Common myeloid progenitor, CD34-positive (primary cell): ENCODE data around the gene KATNAL1.

ENCODE experiments used
- CTCF ChIA-PET: fragments of 350-600 bp; sonication (Branson Sonifier 250); formaldehyde crosslinking; loops from one replicate; lab custom pipeline; 2021; ENCODE audit warnings: antibody characterized with exemption; lab: Charles Lee
- POLR2A ChIA-PET: fragments of 350-600 bp; sonication (Branson Sonifier 250); formaldehyde crosslinking; loops from one replicate; lab custom pipeline; 2021; ENCODE audit warnings: antibody characterized with exemption; lab: Charles Lee
- DNase-seq, 3 donors: peaks; one replicate each; pipeline versions ENCODE4 v3.0.0 to v3.0.0-alpha.2; 2013
- H3K27ac ChIP-seq, 2 experiments: 1 replicate in 1 of 2; 2 replicates in 1 of 2; pipeline ENCODE4 v1.7.0; 2013; ENCODE audit warnings: inconsistent platforms in 2 of 2, low read length in 2 of 2, mild to moderate bottlenecking in 2 of 2, low read depth in 1 of 2, moderate library complexity in 1 of 2; ENCODE audit not compliant: severe bottlenecking in 2 of 2, insufficient read depth in 1 of 2, poor library complexity in 1 of 2
- H3K27me3 ChIP-seq, 5 experiments: replicated peaks in 2 of 5; 1 replicate in 3 of 5; 2 replicates in 2 of 5; pipeline versions ENCODE4 v1.6.1 to v1.7.0; 2013; ENCODE audit warnings: low read length in 4 of 5, mild to moderate bottlenecking in 2 of 5, moderate library complexity in 2 of 5, inconsistent platforms in 1 of 5; ENCODE audit not compliant: insufficient read depth in 5 of 5, control insufficient read depth in 4 of 5
- H3K36me3 ChIP-seq, 4 experiments: 1 replicate in 2 of 4; 2 replicates in 2 of 4; pipeline versions ENCODE4 v1.6.1 to v1.7.0; 2013; ENCODE audit warnings: low read length in 3 of 4, control low read depth in 1 of 4, mild to moderate bottlenecking in 1 of 4; ENCODE audit not compliant: control insufficient read depth in 4 of 4, insufficient read depth in 4 of 4
- H3K4me1 ChIP-seq, 4 experiments: 1 replicate in 3 of 4; 2 replicates in 1 of 4; pipeline versions ENCODE4 v1.6.1 to v1.7.1; 2013; ENCODE audit warnings: low read length in 3 of 4, mild to moderate bottlenecking in 3 of 4, control low read depth in 1 of 4, inconsistent platforms in 1 of 4, moderate library complexity in 1 of 4; ENCODE audit not compliant: control insufficient read depth in 4 of 4, insufficient read depth in 4 of 4; ENCODE audit errors: control extremely low read depth in 1 of 4
- H3K4me3 ChIP-seq, 7 experiments: 1 replicate in 4 of 7; 2 replicates in 3 of 7; pipeline versions ENCODE4 v1.5.1 to v1.7.0; 2013; ENCODE audit warnings: mild to moderate bottlenecking in 7 of 7, low read length in 6 of 7, moderate library complexity in 6 of 7, inconsistent platforms in 2 of 7, low read depth in 2 of 7, control low read depth in 1 of 7; ENCODE audit not compliant: insufficient read depth in 4 of 7, control insufficient read depth in 1 of 7; ENCODE audit errors: extremely low read depth in 1 of 7
- H3K9me3 ChIP-seq, 5 experiments: 1 replicate in 4 of 5; 2 replicates in 1 of 5; pipeline versions ENCODE4 v1.6.1 to v1.7.1; 2013; ENCODE audit warnings: low read length in 4 of 5, mild to moderate bottlenecking in 2 of 5, inconsistent platforms in 1 of 5, low read depth in 1 of 5, moderate library complexity in 1 of 5; ENCODE audit not compliant: control insufficient read depth in 4 of 5, insufficient read depth in 2 of 5; ENCODE audit errors: control extremely low read depth in 1 of 5
- WGBS: methylation state at CpG from one replicate; pipeline ENCODE4 v1.1.5; 2013; ENCODE audit not compliant: insufficient coverage; 5-methylcytosine and 5-hydroxymethylcytosine counted together

Gene KATNAL1

GRCh38 chr13:30196025-30196424, 111.3 kb downstream of the KATNAL1 start:
- ChIA-PET POLR2A (no interaction called here), CTCF (no interaction called here)
- H3K36me3 ChIP-seq = peaks cover 0 to 4% (median 1%) of the 10 kb centered on the region in 4 experiments
- DNase-seq = no peak
- no peaks in the 10 kb centered on the region for H3K4me1 ChIP-seq
- no peak overlapping the region for H3K27ac ChIP-seq
- no peak overlapping the region for H3K4me3 ChIP-seq
- no peaks in the 10 kb centered on the region for H3K27me3 ChIP-seq
- 92% methylated on average over 3 of the region's 3 CpGs for WGBS
- H3K9me3 ChIP-seq = no peaks in the 10 kb centered on the region

DNA sequence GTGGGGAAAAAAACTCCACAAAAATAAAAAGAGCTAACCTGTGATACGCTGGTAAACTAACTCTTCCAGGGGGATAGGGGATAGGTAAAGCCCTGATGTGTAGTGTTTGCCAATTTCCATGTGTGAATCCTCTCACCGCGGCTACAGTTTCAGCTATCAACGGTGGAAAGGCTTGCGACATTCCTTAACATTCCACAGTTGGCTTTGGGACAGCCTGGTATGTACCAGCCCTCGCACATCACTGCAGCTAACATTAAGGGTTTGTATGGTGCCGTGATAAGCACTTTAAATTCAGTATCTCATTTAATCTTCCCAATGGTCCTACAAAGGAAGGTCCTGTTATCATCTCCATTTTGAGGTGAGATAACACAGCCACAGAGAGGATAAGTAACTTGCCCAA, 112.4 kb downstream of the KATNAL1 start:
- 93% methylated on average over 5 of the region's 7 CpGs for WGBS

GRCh38 chr13:30193279-30194234, 113.8 kb downstream of the KATNAL1 start:
- no peak overlapping the region for H3K4me3 ChIP-seq
- DNase-seq = no peak
- peaks cover 0 to 2% (median 1%) of the 10 kb centered on the region in 4 experiments for H3K36me3 ChIP-seq
- CTCF ChIA-PET = interaction anchor here (0.6 to 1.5 kb wide), 2 partner anchors 20 to 41 kb away, joined by 3 to 4 read pairs; no protein-coding TSS in a partner anchor
- WGBS = 98% methylated on average over 10 of the region's 11 CpGs
- POLR2A ChIA-PET = no interaction called here
- no peaks in the 10 kb centered on the region for H3K4me1 ChIP-seq
- H3K9me3 ChIP-seq = no peaks in the 10 kb centered on the region
- H3K27ac ChIP-seq = no peak overlapping the region
- no peaks in the 10 kb centered on the region for H3K27me3 ChIP-seq

More for the DNA sequence above, 112.4 kb downstream of the KATNAL1 start:
- Histone ChIP-seq H3K27ac (no peak overlapping the region), H3K9me3 (no peaks in the 10 kb centered on the region), H3K4me1 (no peaks in the 10 kb centered on the region), H3K27me3 (no peaks in the 10 kb centered on the region), H3K4me3 (no peak overlapping the region), H3K36me3 (peaks cover 0 to 2% (median 1%) of the 10 kb centered on the region in 4 experiments)
- DNase-seq = no peak
- CTCF ChIA-PET = interaction anchor here (0.8 to 1.5 kb wide), 2 partner anchors 12 to 62 kb away, joined by 3 read pairs; no protein-coding TSS in a partner anchor
- POLR2A ChIA-PET = no interaction called here

GRCh38 chr13:30192320-30193093, 114.8 kb downstream of the KATNAL1 start:
- 94% methylated on average over 7 of the region's 10 CpGs for WGBS
- no peak overlapping the region for H3K27ac ChIP-seq
- H3K27me3 ChIP-seq = no peaks in the 10 kb centered on the region
- CTCF ChIA-PET = interaction anchor here (0.6 to 1.5 kb wide), 2 partner anchors 19 to 1475 kb away, joined by 3 to 4 read pairs; no protein-coding TSS in a partner anchor
- POLR2A ChIA-PET = no interaction called here
- DNase-seq = no peak
- peaks cover 0 to 2% (median 1%) of the 10 kb centered on the region in 4 experiments for H3K36me3 ChIP-seq
- H3K4me1 ChIP-seq = no peaks in the 10 kb centered on the region
- no peaks in the 10 kb centered on the region for H3K9me3 ChIP-seq
- H3K4me3 ChIP-seq = no peak overlapping the region

DNA sequence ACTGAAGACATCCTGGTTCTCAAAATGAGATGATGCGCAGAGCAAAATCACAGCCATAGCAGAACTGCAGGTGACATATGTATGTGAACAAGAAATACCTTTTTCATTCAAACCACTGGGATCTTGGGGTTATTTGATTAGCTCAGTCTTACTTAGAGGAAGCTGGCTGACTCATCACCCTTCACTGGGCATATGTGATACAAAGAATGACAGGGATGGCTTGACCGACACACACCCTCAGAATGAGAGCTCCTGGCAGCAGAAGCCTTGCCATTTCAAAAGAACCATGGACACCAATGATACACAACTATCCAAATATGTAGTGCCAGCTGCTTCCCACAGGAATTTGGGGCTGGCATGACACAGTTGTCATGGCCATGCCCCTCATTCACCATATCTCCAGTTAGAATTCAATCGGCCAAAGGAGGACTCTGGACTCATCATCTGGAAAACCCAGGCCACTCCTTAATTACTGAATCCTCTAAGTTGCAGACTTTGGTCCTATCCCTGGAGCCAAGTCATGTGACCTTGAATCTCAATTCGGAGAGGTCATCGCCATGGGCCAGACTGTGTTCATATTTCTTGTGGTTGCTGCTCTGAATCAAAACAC, 115.8 kb downstream of the KATNAL1 start:
- ChIA-PET POLR2A (no interaction called here), CTCF (interaction anchor here (0.6 to 1.5 kb wide), 2 partner anchors 18 to 1474 kb away, joined by 3 to 4 read pairs; no protein-coding TSS in a partner anchor)
- Histone ChIP-seq H3K9me3 (no peaks in the 10 kb centered on the region), H3K27ac (no peak overlapping the region), H3K4me3 (no peak overlapping the region), H3K27me3 (no peaks in the 10 kb centered on the region), H3K4me1 (no peaks in the 10 kb centered on the region), H3K36me3 (peaks cover 0 to 2% (median 1%) of the 10 kb centered on the region in 4 experiments)
- DNase-seq = no peak
- 94% methylated on average over 3 of the region's 5 CpGs for WGBS

GRCh38 chr13:30186634-30187415, 120.5 kb downstream of the KATNAL1 start:
- Histone ChIP-seq H3K9me3 (no peaks in the 10 kb centered on the region), H3K27me3 (no peaks in the 10 kb centered on the region), H3K36me3 (peaks cover 0 to 2% (median 0%) of the 10 kb centered on the region in 4 experiments), H3K27ac (no peak overlapping the region), H3K4me3 (no peak overlapping the region), H3K4me1 (no peaks in the 10 kb centered on the region)
- WGBS = 95% methylated on average over 7 of the region's 10 CpGs
- no peak for DNase-seq
- POLR2A ChIA-PET = no interaction called here
- CTCF ChIA-PET = no interaction called here
